Stimulated activated CD4-positive, alpha-beta T cell treated with anti-CD3 and anti-CD28 coated beads, Interleukin-15, amount 100 ng/mL, for 48 hours (primary cell): Measurements from ENCODE around the gene SALL3.

Source experiments
- DNase-seq, 2 donors: peaks; one replicate each; pipeline ENCODE4 v3.0.0-alpha.2; 2020; ENCODE audit warnings: low read depth in 2 of 2

SALL3 gene

DNA sequence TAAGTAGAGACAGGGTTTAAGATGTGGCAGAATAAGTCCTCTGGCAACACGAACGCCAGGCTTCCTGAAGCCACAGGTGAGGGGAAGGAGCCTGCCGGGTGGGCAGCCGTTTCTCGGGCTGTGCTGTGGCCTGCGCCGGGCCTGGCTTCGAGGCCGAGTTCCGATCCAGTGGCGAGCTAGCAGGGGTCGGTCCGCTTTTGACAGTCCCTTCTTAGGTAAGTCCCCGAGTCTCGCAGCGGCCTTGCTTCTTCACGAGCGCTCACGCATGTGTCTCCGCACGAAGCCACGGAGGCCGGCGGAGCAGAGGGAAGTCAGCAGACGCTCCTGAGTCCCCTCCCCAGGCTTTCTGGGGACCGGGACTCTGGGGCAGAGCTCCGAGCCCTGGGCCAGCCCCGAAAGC, 26.0 kb downstream of the SALL3 start:
- no peak for DNase-seq

DNA sequence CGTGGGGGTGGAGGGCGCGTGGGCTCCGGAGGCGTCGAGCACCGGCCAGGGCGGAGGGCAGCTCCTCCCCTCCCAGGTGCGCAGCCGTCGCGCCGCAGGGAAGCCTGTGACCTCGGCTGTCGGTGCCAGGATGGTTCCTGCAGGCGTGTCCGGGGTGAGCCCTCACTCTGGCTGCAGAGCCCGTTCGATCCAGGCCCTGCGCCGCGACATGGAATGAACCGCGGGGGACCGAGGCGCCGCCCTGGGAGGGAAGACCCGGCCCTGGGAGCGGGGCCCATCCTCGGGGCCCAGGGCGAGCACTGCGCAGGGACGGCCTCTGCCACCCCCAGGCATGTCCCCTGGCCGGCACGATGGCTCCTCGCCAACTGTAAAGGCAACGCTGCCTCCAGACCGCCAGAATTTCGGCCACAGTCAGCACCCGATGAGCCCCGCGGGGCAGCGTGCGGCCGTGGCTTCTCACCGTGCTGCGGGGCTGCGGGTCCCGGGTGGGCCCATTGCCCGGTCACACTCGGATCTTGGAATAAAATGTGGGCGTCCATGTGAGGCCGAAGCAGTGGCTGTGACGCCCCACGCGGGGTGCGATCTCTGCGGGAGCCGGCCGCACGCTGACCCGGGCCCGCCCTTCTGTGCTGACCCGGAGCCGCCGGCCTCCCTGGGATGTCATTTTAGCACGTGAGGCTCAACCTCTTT, 26.6 kb downstream of the SALL3 start:
- no peak for DNase-seq

DNA sequence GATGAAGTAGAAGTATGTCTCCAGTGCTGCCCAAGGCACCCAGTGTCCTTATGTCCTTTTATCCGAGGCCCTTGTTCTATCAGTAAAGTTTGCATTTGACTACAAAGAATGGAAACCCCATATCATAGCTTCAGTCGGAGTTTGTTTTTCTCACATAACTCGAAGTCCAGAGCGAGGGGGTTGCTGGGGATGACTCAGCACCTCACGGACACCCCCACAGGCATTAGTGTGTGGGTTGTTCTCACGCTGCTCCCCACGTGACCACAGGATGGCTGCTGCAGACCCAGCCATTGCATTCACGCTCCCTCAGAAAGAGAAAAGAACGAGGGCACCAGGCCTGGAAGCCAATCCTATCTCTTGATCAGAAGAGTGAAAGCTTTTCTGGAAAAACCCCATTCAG, 27.8 kb downstream of the SALL3 start:
- DNase-seq, result no peak

DNA sequence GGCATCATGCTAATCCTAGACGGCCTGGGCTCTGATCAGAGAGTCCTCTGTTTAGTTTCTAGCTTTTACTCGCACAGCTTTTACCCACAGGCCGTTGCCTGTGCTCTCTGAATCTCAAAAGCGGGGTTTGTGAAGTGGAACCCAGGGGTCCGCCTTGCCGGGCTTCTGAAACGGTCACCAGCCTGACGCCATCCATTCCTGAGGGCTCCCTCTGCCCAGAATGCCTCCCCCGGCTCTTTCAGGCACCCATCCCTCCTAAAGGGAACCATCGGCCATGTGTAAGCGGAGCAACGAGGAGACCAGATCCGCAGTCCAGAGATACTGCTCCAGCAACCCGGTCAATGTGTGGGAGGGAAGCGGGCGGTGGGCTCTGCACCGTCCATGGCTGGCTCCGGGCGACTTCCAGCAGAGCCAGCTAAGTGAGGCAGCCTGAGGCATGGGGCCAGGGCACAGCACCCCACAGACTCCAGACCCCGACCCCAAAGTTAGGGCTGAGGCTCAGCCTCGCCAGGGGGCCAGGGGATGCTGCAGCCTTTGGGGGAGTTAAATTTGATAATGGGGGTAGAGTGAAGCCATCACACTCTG, 28.8 kb downstream of the SALL3 start:
- DNase-seq, result no peak

DNA sequence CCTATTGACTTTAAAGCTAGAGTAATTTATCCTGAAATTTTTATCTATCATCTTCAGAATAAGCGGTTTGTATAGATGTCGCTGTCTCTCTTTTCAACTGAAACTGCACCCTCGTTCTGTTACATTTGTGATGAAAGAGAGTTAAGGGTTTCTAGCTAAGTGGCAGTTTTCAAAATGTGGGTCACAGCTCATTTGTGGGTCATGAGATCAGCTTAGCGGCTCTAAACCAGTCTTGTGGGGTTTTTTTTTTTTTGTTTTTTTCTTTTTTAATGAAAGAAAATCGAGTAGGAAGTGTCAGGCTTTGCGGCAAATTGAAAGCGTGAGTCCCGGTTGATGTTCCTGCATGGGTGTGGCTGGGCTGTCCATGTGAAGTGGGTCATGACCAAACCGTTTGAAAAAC, 31.2 kb downstream of the SALL3 start:
- no peak for DNase-seq

DNA sequence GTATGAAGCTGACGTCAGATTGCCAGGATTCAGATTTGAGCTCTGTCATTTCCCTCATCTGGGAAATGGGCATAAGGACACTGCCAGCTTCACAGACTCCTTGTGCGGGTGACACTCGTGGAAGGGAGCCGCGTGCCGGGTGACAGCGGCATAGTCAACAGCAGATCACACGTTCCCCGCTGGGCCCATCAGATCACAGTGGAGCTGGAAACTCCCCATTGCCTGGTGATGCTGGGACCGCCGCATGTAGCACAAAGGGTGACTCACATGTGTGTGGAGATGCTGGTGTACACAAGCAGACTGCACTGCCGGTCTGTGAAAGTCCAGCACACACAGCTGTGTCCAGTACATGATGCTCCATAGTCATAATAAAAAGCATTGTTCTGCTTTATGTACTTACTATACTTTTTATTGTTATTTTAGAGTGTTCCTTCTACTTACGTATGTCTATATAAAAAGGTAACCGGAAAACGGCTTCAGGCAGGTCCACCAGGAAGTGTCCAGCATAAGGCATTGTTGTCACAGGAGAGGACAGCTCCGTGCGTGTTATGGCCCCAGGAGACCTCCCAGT, 31.8 kb downstream of the SALL3 start:
- no peak for DNase-seq

DNA sequence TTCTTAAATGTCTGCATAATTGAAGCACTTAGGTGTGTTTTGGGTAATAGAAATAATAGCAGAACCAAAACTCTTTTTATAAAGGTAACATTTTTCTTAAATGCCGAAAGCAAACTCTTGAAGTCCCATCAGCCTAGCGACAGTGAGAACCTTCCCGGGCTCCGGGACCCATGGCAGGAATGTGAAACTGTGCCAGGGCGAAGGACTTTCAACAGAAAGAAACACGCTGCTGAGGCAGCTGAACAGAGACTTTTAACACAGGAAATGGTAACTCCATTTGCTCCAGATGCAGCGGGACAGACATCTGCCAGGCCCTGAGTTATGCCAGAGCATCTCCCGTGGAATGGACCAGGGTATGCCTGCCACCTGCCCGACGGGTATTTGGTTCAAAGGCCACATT, 34.3 kb downstream of the SALL3 start:
- no peak for DNase-seq

DNA sequence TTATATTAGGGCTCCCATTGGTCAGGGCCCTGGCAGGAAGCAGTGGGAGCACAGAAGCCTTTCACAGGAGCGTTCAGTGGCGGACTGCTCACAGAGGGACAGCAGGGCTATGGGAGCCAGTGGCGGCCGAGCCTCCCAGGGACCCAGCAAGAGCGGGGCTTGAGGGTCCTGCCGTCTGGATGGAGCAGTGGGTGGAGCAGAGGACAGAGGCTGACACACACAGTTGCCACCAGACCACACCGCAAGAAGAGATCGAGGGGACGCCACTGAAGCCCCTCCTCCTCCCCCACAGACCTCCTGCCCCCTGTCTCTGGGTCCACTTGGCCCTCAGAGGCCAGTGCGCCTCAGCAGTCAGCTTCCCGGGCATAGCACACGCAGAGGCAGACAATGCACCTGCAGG, 39.3 kb downstream of the SALL3 start:
- DNase-seq, result no peak

DNA sequence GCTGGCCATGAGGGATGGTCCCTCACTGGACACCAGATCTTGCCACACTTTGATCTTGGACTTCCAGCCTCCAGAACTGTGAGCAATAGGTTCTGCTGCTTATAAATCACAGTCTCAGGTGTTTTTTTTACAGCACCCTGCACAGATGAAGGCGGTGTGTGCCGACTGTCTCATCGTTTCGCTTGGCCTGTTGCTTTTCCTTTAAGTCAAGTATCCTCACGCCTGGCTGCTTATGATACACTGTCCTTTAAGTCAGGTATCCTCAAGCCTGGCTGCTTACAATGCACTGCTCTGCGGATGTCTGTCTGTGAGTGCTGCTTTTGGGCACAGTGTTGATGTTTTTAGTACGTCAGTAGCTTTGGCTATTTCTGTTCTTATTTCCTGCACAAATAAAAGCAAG, 40.3 kb downstream of the SALL3 start:
- no peak for DNase-seq

DNA sequence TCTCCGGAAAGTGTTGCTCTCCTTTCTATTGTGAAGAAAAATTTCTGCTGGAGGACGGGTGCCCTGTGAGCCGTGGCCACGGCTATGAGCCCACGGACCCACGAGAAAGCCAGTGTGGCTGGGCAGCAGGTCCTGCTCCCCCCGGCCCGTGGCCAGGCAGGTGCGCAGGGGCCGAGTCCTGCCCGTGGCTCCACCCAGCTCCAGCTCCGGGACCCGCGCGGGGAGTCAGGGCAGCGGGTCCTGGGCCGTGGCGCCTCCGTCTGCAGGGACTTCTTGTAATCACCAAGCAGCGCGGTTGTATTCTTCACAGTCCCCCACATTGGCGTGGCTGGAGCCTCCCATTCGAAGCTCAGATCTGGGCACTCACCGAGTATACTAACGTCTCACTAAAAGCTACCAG, 43.0 kb downstream of the SALL3 start:
- DNase-seq, result no peak

DNA sequence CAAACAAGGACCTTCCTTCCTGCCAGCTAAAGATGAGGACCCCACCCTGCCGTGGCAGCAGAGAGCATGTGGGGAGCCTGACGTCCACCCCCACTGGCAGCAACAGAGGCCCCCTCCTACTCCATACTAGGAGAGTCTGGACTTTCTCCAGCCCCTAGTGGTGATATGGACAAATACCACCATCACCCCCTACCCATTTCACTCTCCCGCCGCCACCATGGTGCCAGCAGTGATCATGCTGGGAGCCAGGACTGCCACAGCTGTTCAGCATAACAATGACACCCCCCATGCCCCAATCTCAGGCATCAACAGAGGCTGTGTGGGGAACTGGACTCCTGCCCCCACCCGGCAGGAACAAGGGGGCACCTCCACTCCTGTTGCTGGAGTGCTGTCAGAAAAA, 46.9 kb downstream of the SALL3 start:
- DNase-seq, result no peak

DNA sequence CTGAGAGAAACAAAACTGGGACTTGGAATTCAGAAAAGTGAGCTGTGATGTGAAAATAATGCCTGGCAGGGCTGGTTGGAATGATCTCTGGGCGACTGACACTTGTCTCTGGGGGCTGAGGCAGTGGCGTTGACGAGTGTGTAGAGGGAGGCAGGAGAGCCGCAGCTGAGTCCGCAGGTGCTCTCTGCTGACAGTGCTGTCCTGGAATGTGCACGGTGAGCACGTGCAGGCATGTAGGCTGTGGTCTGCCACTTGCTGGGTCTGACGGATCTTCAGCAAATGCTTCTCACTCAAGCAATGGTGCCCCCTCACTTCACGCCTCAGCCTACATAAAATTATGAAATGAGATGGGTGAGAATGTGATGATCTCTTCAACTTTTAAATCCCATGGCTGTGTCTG, 51.1 kb downstream of the SALL3 start:
- DNase-seq, result no peak

DNA sequence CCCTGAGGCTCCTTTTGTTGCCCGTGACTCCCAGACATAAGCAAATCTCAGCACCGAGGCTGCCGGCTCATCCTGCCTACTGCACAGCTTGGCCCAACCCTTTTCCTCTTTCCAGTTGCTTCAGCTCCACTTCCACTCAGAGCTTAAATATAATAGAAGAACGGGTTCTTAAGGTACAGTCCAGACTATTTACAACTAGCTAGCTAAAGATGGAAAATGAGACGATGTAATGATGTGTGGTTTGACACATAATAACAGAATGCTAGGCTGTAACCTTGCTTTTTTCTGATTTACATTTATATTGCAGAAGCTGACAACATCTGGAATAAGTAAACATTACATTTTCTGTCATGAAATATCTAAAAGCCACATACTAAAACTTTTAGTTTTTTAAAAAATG, 62.7 kb downstream of the SALL3 start:
- no peak for DNase-seq

DNA sequence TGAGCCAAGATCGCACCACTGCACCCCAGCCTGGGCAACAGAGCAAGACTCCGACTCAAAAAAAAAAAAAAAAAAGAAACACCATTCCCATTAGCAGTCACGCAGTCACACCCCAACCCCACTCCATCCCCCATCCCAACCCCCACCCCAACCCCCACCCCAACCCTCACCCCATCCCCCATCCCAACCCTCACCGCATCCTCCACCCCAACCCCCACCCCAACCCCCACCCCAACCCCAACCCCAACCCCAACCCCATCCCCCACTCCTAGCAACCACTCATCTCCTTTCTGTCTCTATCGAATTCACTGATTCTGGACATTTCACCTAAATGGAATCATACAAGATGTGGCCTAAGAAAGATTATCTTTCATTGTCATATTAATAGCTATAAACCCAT, 63.7 kb downstream of the SALL3 start:
- DNase-seq, result no peak

DNA sequence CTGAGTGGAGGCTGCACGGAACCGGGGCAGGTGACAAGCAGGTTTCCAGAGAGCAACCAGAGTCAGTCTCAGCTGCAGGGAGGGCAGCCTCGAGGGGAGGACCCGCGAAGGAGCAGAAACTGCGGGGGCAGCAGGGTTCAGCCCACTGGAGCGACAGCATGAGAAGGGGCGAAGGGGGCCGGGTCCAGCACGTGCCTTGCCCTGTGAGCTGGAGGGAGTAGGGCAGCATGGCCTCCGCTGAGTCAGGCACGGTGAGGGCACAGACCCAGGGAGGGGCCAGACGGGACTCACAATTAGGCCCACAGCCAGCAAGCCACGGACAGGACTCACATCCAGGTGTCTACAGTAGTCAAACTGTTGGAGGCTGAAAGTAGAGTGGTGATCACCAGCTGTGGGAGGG, 66.9 kb downstream of the SALL3 start:
- no peak for DNase-seq

DNA sequence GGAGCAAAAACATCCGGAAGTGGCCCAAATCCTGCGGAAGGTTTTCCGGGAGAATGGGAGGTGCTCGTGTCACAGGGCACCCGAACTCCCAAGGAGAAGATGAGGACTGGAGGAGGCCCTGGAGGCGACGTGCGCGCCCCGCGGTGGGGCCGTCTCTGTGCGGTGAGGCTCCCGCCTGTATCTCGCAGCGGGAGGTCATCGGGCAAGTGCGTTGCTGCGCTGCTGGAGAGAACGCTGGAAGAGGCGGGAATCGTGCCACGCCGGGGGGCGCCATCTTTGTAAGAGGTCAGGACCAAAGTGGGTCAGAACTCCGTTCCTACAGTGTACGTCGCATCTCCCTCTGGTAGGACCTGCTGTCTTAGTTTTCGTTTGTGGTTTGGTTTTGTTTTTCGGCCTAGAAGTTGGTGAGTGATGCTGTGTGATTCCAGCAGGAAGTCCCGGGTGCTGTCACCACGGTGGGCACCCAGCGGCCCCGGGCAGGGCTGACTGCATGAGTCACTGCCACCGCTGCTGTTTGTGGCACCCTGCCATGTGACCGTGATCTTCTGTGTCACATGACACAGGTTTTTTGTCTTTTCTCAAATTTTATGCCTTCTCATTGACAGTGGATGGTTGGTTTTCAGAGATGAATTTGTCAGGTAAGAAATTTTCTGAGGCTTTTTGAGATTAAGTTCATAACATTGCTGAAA, 68.1 kb downstream of the SALL3 start:
- DNase-seq, result no peak

DNA sequence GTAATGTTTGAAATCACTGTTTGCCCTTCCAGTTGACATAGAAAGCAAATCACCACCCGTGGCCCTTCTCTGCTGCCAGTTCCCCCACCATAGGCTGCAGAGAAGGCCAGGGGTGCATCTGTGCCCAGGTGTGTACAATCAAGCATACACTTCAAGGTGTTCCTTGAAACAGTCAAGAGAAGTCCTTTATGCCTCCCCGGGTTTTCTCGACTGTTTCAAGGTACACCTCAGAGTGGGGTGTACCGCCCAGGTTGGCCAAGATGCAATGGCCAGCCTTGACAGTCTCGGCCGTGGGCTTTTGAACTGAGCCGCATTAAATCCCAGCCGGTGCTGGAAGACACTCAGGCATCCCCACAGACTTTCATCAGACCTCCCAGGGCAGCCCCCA, 68.6 kb downstream of the SALL3 start:
- DNase-seq, result no peak

DNA sequence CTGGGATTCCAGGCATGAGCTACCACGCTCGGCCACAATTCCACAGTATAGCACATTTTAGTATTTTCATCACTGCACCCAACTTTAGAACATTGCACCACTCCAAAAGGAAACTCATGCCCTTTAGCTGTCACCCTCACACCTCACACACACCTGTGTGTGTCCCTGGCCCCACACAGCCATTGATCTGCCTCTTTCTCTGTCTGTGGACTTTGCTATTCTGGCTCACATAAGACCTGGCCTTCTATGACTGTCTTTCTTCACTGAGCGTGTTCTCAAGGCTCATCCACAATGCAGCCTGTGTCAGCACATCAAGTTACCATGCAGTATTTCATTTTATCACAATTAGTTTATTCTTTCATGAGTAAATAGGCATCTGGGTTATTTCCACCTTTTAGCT, 69.9 kb downstream of the SALL3 start:
- no peak for DNase-seq
